Keratinocyte (primary cell): Measurements from ENCODE around the gene UQCRH.
"Not testable (repeated sequence)": the region's sequence is repeated elsewhere in the genome, so short reads cannot be mapped to it uniquely, and the experiment has no call there.

ENCODE experiments used
- EZH2 ChIP-seq: IDR thresholded peaks from one replicate; pipeline ENCODE4 v1.6.1; 2012; ENCODE audit warnings: inconsistent platforms, mild to moderate bottlenecking, low read length, moderate library complexity
- TF ChIP-seq, protein P1 (sequence below), 3 experiments: IDR thresholded peaks in 1 of 3; conservative IDR thresholded peaks in 1 of 3; optimal IDR thresholded peaks in 1 of 3; 2 replicates in 2 of 3; 3 replicates in 1 of 3; pipeline versions ENCODE3 to v1.5.1; 2011; ENCODE audit warnings: low read length in 3 of 3, mild to moderate bottlenecking in 3 of 3, moderate library complexity in 2 of 3, control low read depth in 1 of 3, inconsistent platforms in 1 of 3; ENCODE audit not compliant: insufficient read depth in 2 of 3; ENCODE audit errors: extremely low read depth in 1 of 3

GRCh38 chr1:46322191-46322590 lies 18.7 kb downstream of the UQCRH start:
- TF ChIP-seq, protein P1, sequence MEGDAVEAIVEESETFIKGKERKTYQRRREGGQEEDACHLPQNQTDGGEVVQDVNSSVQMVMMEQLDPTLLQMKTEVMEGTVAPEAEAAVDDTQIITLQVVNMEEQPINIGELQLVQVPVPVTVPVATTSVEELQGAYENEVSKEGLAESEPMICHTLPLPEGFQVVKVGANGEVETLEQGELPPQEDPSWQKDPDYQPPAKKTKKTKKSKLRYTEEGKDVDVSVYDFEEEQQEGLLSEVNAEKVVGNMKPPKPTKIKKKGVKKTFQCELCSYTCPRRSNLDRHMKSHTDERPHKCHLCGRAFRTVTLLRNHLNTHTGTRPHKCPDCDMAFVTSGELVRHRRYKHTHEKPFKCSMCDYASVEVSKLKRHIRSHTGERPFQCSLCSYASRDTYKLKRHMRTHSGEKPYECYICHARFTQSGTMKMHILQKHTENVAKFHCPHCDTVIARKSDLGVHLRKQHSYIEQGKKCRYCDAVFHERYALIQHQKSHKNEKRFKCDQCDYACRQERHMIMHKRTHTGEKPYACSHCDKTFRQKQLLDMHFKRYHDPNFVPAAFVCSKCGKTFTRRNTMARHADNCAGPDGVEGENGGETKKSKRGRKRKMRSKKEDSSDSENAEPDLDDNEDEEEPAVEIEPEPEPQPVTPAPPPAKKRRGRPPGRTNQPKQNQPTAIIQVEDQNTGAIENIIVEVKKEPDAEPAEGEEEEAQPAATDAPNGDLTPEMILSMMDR (optimal IDR thresholded peaks at IDR 0.05 in 1 of 3, IDR thresholded peaks at IDR 0.05 in 1 of 3, conservative IDR thresholded peaks at IDR 0.05 in 1 of 3; ENCODE audit: extremely low read depth in 1 of 3, insufficient read depth in 2 of 3, low read length in 3 of 3): not testable (repeated sequence)
- not testable (repeated sequence) for TF ChIP-seq EZH2
